Measurements from ENCODE around the gene SNPH. TPM values are rescaled to one million over a fixed set of nuclear protein-coding genes. Genes with fewer than 3 reads are reported as not detected.
"Not testable (repeated sequence)": the region's sequence is repeated elsewhere in the genome, so short reads cannot be mapped to it uniquely, and the experiment has no call there.

SNPH gene
- total RNA-seq, 1 donor from 2014 or later = 15.1 TPM

- no peak for DNase-seq (ENCODE audit: low spot score)
These were observed 72.7 kb downstream of the SNPH start for GRCh38 chr20:1338801-1339200.

- no peak for DNase-seq (ENCODE audit: low spot score)
These were observed 75.6 kb downstream of the SNPH start for GRCh38 chr20:1341561-1342265.

GRCh38 chr20:1343446-1344124, 77.5 kb downstream of the SNPH start:
- DNase-seq (ENCODE audit: low spot score) = not testable (repeated sequence)

GRCh38 chr20:1345030-1345755, 79.1 kb downstream of the SNPH start:
- DNase-seq (ENCODE audit: low spot score) = no peak

GRCh38 chr20:1345756-1346093, 79.6 kb downstream of the SNPH start:
- DNase-seq (ENCODE audit: low spot score) = no peak

GRCh38 chr20:1346315-1346969, 80.3 kb downstream of the SNPH start:
- DNase-seq (ENCODE audit: low spot score) = no peak

GRCh38 chr20:1353956-1354355, 87.9 kb downstream of the SNPH start:
- DNase-seq (ENCODE audit: low spot score) = no peak

- DNase-seq (ENCODE audit: low spot score) = no peak
These were observed 92.0 kb downstream of the SNPH start for GRCh38 chr20:1357921-1358671.

Other genes with a start within 250 kb of the SNPH start
- 138 TPM for gene PSMF1, start 147.7 kb upstream of the SNPH start, total RNA-seq
- 2.0 TPM for gene TMEM74B, start 81.3 kb upstream of the SNPH start, total RNA-seq
- 0.66 TPM for gene C20orf202, start 62.8 kb upstream of the SNPH start, total RNA-seq
- gene RAD21L1, start 40.2 kb upstream of the SNPH start, total RNA-seq = not detected
- gene SDCBP2, start 62.8 kb downstream of the SNPH start, total RNA-seq = 176 TPM
- 177 TPM for gene FKBP1A, start 126.8 kb downstream of the SNPH start, total RNA-seq
- 77.5 TPM for gene NSFL1C, start 200.6 kb downstream of the SNPH start, total RNA-seq
- gene SIRPB2, start 225.1 kb downstream of the SNPH start, total RNA-seq = 3.7 TPM